Transverse colon (tissue), 4 donors: Measurements from ENCODE around the gene PDE8B. TPM values are rescaled to one million over a fixed set of nuclear protein-coding genes. Genes with fewer than 3 reads are reported as not detected.

Source experiments
- DNase-seq: peaks from one replicate; pipeline ENCODE4 v3.0.0-alpha.2; 2019
- H3K27ac ChIP-seq, 4 donors: fragments of 200-600 bp; sonication (generic); 2 replicates each; pipeline ENCODE4 v1.5.1; 2016 to 2018; ENCODE audit warnings: inconsistent platforms in 4 of 4
- H3K27me3 ChIP-seq: fragments of 200-600 bp; sonication (generic); 2 replicates; pipeline ENCODE4 v1.5.1; 2017; ENCODE audit warnings: inconsistent platforms
- H3K36me3 ChIP-seq, 4 donors: fragments of 200-600 bp; sonication (generic); 2 replicates each; pipeline ENCODE4 v1.5.1; 2017 to 2019; ENCODE audit warnings: inconsistent platforms in 4 of 4
- H3K4me1 ChIP-seq, 4 donors: fragments of 200-600 bp; sonication (generic); 2 replicates each; pipeline ENCODE4 v1.5.1; 2017 to 2020; ENCODE audit warnings: inconsistent platforms in 4 of 4
- H3K4me3 ChIP-seq, 4 donors: fragments of 200-600 bp; sonication (generic); 1 replicate in 1 of 4; 2 replicates in 3 of 4; pipeline versions ENCODE4 v1.5.1 to v1.6.1; 2017 to 2019; ENCODE audit warnings: inconsistent platforms in 4 of 4
- H3K9me3 ChIP-seq, 2 donors: fragments of 200-600 bp; sonication (generic); 2 replicates each; pipeline ENCODE4 v1.5.1; 2017 to 2019; ENCODE audit warnings: inconsistent platforms in 2 of 2
- EP300 ChIP-seq: sonication (generic); formaldehyde crosslinking; IDR thresholded peaks from one replicate; pipeline ENCODE4 v1.6.1; 2017; ENCODE audit warnings: antibody characterized with exemption, low read depth
- POLR2A ChIP-seq: fragments of 450-650 bp; IDR thresholded peaks from one replicate; pipeline ENCODE4 v1.6.1; 2016; ENCODE audit warnings: antibody characterized with exemption, mild to moderate bottlenecking, moderate library complexity
- POLR2AphosphoS5 ChIP-seq, 3 donors: sonication (generic); formaldehyde crosslinking; IDR thresholded peaks; one replicate each; pipeline ENCODE4 v1.6.1; 2016; ENCODE audit warnings: antibody characterized with exemption in 3 of 3
- WGBS, 2 donors: methylation state at CpG; one replicate each; pipeline ENCODE4 v1.1.5; 2018; ENCODE audit warnings: low coverage in 1 of 2; 5-methylcytosine and 5-hydroxymethylcytosine counted together
- in situ Hi-C, 4 donors: fragments of 200-750 bp; cut with MboI; loops; one replicate each; pipeline versions ENCODE4 v1.15.0 to v1.15.1; 2017; ENCODE audit warnings: low sequenced_read_pairs in 3 of 4, low pct_ligation_motif_present in 1 of 4, low pct_unique_long_range_greater_than_20kb in 1 of 4
- intact Hi-C: fragments of 100-400 bp; cut with DNase I; formaldehyde crosslinking; loops from one replicate; pipeline ENCODE4 v1.15.1; 2023; ENCODE audit warnings: low total_unique reads
- total RNA-seq, 4 donors: library from RNA; depleted of rRNA; stranded (reverse); fragments of >200 nt; gene quantifications; one replicate each; pipeline ENCODE4 v1.1.0, GENCODE V29; 2016
- TF ChIP-seq, protein P1 (sequence below), 5 experiments: fragments of 200-600 bp in 3 of 5; fragments of 450-650 bp in 2 of 5; sonication (generic) in 3 of 5; IDR thresholded peaks; 1 replicate in 2 of 5; 2 replicates in 3 of 5; pipeline ENCODE4 v1.5.1; 2016 to 2017; ENCODE audit warnings: antibody characterized with exemption in 5 of 5, inconsistent platforms in 3 of 5, mild to moderate bottlenecking in 2 of 5, moderate library complexity in 1 of 5

The PDE8B gene
- total RNA-seq, 4 donors from 2014 or later: 0.40 to 22.4 (median 1.2) TPM

DNA sequence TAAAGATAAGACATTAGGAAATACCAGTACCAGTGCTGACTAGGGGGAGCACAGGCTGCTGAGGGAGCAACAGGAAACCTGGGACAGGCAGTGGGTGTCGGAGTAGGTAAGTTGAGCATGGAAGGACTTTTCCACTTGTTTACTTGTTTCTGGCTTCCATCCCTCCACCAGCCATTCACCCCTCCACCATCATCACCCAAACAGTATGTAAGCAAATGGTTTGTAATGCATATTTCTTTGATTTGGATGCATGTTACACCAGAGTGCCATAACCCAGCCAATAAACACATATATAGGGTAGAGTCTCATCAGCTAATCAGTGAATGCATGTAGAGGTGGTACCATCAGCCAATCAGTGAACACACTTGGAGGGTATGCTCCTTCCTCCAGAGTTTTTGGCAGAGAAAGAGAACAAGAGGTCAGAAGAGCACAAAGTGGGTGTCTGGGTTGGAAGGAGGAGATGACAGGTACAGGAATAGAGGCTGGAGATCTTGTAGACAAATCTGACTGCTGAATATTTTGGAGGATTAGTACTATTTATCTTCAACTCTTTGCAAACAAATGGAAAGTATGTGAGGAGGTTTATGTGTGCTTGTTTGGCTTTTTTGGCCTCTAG lies 37.7 kb upstream of the PDE8B start:
- Histone ChIP-seq H3K4me1 (peaks cover 0 to 9% (median 6%) of the 10 kb centered on the region in 4 donors), H3K27me3 (no peaks in the 10 kb centered on the region), H3K36me3 (no peaks in the 10 kb centered on the region), H3K9me3 (no peaks in the 10 kb centered on the region), H3K27ac (no peak overlapping the region), H3K4me3 (no peak overlapping the region)
- DNase-seq: no peak
- in situ Hi-C loops (no loop called here), intact Hi-C loops (no loop called here)
- no peak for TF ChIP-seq POLR2AphosphoS5 (IDR thresholded peaks at IDR 0.05)
- no peak for TF ChIP-seq EP300
- no peak for TF ChIP-seq POLR2A
- TF ChIP-seq, protein P1, sequence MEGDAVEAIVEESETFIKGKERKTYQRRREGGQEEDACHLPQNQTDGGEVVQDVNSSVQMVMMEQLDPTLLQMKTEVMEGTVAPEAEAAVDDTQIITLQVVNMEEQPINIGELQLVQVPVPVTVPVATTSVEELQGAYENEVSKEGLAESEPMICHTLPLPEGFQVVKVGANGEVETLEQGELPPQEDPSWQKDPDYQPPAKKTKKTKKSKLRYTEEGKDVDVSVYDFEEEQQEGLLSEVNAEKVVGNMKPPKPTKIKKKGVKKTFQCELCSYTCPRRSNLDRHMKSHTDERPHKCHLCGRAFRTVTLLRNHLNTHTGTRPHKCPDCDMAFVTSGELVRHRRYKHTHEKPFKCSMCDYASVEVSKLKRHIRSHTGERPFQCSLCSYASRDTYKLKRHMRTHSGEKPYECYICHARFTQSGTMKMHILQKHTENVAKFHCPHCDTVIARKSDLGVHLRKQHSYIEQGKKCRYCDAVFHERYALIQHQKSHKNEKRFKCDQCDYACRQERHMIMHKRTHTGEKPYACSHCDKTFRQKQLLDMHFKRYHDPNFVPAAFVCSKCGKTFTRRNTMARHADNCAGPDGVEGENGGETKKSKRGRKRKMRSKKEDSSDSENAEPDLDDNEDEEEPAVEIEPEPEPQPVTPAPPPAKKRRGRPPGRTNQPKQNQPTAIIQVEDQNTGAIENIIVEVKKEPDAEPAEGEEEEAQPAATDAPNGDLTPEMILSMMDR (IDR thresholded peaks at IDR 0.05): no peak
- WGBS, 2 donors: 88% methylated on average over 1 of the region's 1 CpG; no CpG with 5 or more reads in 1 of the 2 donors

DNA sequence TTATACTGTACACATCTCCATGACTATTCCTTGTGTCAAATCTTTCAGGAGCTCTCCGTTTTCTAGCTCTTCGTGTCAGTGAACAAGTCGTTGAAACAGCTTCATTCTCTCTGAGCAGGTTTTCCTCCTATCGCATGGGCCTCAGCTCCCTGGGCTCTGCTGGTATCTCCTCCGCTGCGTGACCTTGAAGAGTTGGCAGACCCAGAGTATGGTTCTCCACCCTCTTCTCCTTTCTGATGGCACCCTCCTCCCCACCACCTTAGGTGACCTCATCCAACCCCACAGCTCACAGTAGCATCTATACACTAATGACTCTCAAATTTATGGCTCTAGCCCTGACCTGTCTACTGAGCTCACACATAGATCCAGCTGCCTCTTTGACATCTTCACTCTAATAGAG lies 36.0 kb upstream of the PDE8B start:
- Histone ChIP-seq H3K4me3 (no peak overlapping the region), H3K36me3 (no peaks in the 10 kb centered on the region), H3K9me3 (no peaks in the 10 kb centered on the region), H3K27ac (no peak overlapping the region), H3K4me1 (no peaks in the 10 kb centered on the region), H3K27me3 (peaks cover 7% of the 10 kb centered on the region)
- in situ Hi-C loops: no loop called here
- 60 to 84% methylated on average over 2 to 6 of the region's 6 CpGs for WGBS, 2 donors
- intact Hi-C loops: no loop called here
- no peak for TF ChIP-seq EP300
- TF ChIP-seq POLR2AphosphoS5 (IDR thresholded peaks at IDR 0.05): no peak
- no peak for TF ChIP-seq POLR2A
- TF ChIP-seq, protein P1 (IDR thresholded peaks at IDR 0.05): no peak
- DNase-seq: no peak

DNA sequence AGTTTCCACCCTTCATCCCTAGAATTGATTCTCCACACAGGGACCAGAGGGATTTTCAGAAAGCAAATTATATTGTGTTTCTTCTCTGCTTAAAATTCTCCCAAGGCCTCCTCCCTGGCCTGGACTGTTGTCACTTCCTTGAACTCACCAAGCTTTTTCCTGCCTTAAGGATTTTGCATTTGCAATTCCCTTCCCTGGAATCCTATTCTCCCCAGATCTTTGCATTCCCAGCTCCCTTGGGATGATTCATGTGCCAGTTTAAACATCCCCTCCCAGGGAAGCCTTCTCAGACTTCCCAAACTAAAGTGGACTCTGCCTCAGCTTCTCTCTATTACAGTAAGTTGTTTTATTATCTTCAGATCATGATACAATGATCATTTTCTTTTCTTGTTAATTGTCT lies 35.2 kb upstream of the PDE8B start:
- Histone ChIP-seq H3K4me3 (no peak overlapping the region), H3K27me3 (peaks cover 14% of the 10 kb centered on the region), H3K36me3 (no peaks in the 10 kb centered on the region), H3K4me1 (peaks cover 0 to 5% (median 5%) of the 10 kb centered on the region in 4 donors), H3K27ac (no peak overlapping the region), H3K9me3 (no peaks in the 10 kb centered on the region)
- in situ Hi-C loops: no loop called here
- no peak for DNase-seq
- intact Hi-C loops: no loop called here
- TF ChIP-seq EP300 (no peak), POLR2AphosphoS5 (IDR thresholded peaks at IDR 0.05) (no peak), POLR2A (no peak)
- TF ChIP-seq, protein P1 (IDR thresholded peaks at IDR 0.05): no peak

DNA sequence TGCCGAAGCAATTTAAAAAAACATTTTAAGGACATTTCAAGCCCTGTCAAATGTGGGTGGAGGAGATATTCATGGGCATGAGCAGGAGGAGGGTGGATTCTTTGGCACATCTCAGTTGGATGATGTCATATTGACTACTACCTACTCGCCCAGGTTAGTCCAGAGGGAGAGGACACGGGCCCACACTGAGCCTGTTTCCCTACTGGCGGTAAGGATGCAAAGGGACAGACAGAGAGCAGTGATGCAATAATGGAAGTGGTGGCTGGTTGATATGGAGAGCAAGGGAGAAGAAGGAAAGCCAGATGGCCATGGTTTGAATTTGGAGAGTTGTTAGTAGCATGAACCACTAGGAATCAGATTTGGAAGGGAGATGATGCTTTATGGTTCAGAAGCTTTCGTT lies 34.1 kb upstream of the PDE8B start:
- no peak for DNase-seq
- no peaks in the 10 kb centered on the region for H3K36me3 ChIP-seq
- WGBS, 2 donors: 91 to 94% methylated on average over 5 of the region's 5 CpGs
- in situ Hi-C loops (no loop called here), intact Hi-C loops (no loop called here)
- no peak overlapping the region for H3K27ac ChIP-seq
- TF ChIP-seq EP300 (no peak), POLR2A (no peak), POLR2AphosphoS5 (IDR thresholded peaks at IDR 0.05) (no peak)
- TF ChIP-seq, protein P1 (IDR thresholded peaks at IDR 0.05): no peak
- peaks cover 24% of the 10 kb centered on the region for H3K27me3 ChIP-seq
- no peaks in the 10 kb centered on the region for H3K9me3 ChIP-seq
- H3K4me3 ChIP-seq: no peak overlapping the region
- H3K4me1 ChIP-seq: peaks cover 0 to 15% (median 12%) of the 10 kb centered on the region in 4 donors
